Adrenal gland (tissue), 5 donors: Measurements from ENCODE around the gene ETFB.

Source experiments
- POLR2A ChIP-seq, 2 donors: fragments of 450-650 bp; IDR thresholded peaks; one replicate each; pipeline ENCODE4 v1.6.1; 2017; ENCODE audit warnings: antibody characterized with exemption in 2 of 2, mild to moderate bottlenecking in 2 of 2, moderate library complexity in 1 of 2
- TF ChIP-seq, protein P1 (sequence below), 6 experiments: fragments of 450-650 bp in 4 of 6; fragments of 200-600 bp in 2 of 6; sonication (generic) in 1 of 6; IDR thresholded peaks; 1 replicate in 5 of 6; 2 replicates in 1 of 6; pipeline versions ENCODE4 v1.5.1 to v1.8.0; 2016 to 2021; ENCODE audit warnings: antibody characterized with exemption in 6 of 6, mild to moderate bottlenecking in 2 of 6, moderate library complexity in 1 of 6
- donor health status: DM: no; HTN: no; CAD: no.

DNA sequence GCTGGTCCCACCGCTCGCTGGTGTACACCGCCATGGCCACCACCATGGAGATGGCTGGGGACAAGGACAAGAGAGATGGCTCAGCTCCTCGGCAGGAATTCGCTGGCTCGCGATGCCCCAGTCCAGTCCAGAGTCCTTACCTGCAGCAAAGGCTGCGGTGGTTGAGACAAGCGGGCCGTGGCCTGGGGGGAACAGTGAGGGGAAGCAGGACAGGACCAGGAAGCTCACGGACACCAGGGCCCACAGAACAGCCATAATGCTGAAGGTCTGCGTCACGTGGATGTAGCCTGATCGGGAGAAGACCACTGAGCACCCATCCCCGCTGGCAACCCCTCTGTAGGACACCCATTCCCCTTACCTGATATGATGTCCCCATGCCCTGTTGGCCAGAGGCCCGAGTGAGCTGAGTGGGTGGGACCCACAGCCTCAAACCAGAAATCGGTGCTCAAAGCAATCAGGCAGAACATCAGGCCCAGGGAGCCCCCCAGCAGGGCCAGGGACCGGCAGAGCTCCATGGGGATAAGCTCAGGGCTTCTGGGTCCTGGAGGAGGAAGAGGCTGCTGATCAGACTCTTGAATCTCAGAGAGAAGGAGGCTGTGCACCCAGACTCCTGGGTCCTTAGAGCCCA, 5.9 kb upstream of the ETFB start:
- TF ChIP-seq, protein P1, sequence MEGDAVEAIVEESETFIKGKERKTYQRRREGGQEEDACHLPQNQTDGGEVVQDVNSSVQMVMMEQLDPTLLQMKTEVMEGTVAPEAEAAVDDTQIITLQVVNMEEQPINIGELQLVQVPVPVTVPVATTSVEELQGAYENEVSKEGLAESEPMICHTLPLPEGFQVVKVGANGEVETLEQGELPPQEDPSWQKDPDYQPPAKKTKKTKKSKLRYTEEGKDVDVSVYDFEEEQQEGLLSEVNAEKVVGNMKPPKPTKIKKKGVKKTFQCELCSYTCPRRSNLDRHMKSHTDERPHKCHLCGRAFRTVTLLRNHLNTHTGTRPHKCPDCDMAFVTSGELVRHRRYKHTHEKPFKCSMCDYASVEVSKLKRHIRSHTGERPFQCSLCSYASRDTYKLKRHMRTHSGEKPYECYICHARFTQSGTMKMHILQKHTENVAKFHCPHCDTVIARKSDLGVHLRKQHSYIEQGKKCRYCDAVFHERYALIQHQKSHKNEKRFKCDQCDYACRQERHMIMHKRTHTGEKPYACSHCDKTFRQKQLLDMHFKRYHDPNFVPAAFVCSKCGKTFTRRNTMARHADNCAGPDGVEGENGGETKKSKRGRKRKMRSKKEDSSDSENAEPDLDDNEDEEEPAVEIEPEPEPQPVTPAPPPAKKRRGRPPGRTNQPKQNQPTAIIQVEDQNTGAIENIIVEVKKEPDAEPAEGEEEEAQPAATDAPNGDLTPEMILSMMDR (IDR thresholded peaks at IDR 0.05) = no peak
- no peak for TF ChIP-seq POLR2A (IDR thresholded peaks at IDR 0.05)
